Stimulated activated CD8-positive, alpha-beta memory T cell treated with anti-CD3 and anti-CD28 coated beads, Interleukin-7, amount 100 ng/mL, for 4 hours (primary cell): ENCODE measurements around the gene SDHAF2.
A peak's percentile ranks its signal among the peaks of the same experiment; 100 is the strongest.
"Not testable (repeated sequence)": the region's sequence is repeated elsewhere in the genome, so short reads cannot be mapped to it uniquely, and the experiment has no call there.

Experiments
- DNase-seq, 2 donors: peaks; one replicate each; pipeline ENCODE4 v3.0.0-alpha.2; 2020; ENCODE audit warnings: low read depth in 2 of 2

SDHAF2 gene

GRCh38 chr11:61429691-61430582 lies at the start of gene SDHAF2, which contains the start of gene CPSF7:
SDHAF2 (plus strand) TSS chr11:61430124; CDS start chr11:61430147, 23 bp downstream.
CPSF7 (minus strand) TSS chr11:61429975; CDS start chr11:61429235, 740 bp downstream.
- peak; percentile 93 to 98 for DNase-seq

GRCh38 chr11:61380884-61381283 lies 49.0 kb upstream of the SDHAF2 start:
- DNase-seq = no peak

- not testable (repeated sequence) for DNase-seq
Observed at GRCh38 chr11:61383859-61384258, 46.1 kb upstream of the SDHAF2 start.

- DNase-seq = no peak
Observed at GRCh38 chr11:61384271-61385242, 45.4 kb upstream of the SDHAF2 start.

GRCh38 chr11:61390161-61390560 lies 39.8 kb upstream of the SDHAF2 start:
- no peak for DNase-seq

GRCh38 chr11:61392981-61393595 lies 36.8 kb upstream of the SDHAF2 start:
- DNase-seq = no peak

GRCh38 chr11:61401173-61401572 lies 28.8 kb upstream of the SDHAF2 start:
- no peak for DNase-seq

GRCh38 chr11:61401573-61401972 lies 28.4 kb upstream of the SDHAF2 start:
- no peak for DNase-seq

- no peak for DNase-seq
Observed at GRCh38 chr11:61403658-61404057, 26.3 kb upstream of the SDHAF2 start.

GRCh38 chr11:61404103-61404502 lies 25.8 kb upstream of the SDHAF2 start:
- DNase-seq = no peak

- no peak for DNase-seq
Observed at GRCh38 chr11:61404641-61405040, 25.3 kb upstream of the SDHAF2 start.

- no peak for DNase-seq
Observed at GRCh38 chr11:61406067-61406466, 23.9 kb upstream of the SDHAF2 start.

GRCh38 chr11:61406991-61407728 lies 22.8 kb upstream of the SDHAF2 start:
- DNase-seq = no peak

- no peak for DNase-seq
Observed at GRCh38 chr11:61411589-61411988, 18.3 kb upstream of the SDHAF2 start.

- no peak for DNase-seq
Observed at GRCh38 chr11:61413496-61413895, 16.4 kb upstream of the SDHAF2 start.

- no peak for DNase-seq
Observed at GRCh38 chr11:61414547-61414946, 15.4 kb upstream of the SDHAF2 start.

- no peak for DNase-seq
Observed at GRCh38 chr11:61415381-61415780, 14.5 kb upstream of the SDHAF2 start.

GRCh38 chr11:61416941-61417340 lies 13.0 kb upstream of the SDHAF2 start:
- no peak for DNase-seq

- no peak for DNase-seq
Observed at GRCh38 chr11:61417670-61418069, 12.3 kb upstream of the SDHAF2 start.

- no peak for DNase-seq
Observed at GRCh38 chr11:61418136-61418535, 11.8 kb upstream of the SDHAF2 start.

- no peak for DNase-seq
Observed at GRCh38 chr11:61422226-61422625, 7.7 kb upstream of the SDHAF2 start.
